ENCODE data around the gene PRDM5. TPM values are rescaled to one million over a fixed set of nuclear protein-coding genes. Genes with fewer than 3 reads are reported as not detected.

Gene PRDM5
- polyA plus RNA-seq, 1 donor from 2014 or later, result 1.6 TPM

DNA sequence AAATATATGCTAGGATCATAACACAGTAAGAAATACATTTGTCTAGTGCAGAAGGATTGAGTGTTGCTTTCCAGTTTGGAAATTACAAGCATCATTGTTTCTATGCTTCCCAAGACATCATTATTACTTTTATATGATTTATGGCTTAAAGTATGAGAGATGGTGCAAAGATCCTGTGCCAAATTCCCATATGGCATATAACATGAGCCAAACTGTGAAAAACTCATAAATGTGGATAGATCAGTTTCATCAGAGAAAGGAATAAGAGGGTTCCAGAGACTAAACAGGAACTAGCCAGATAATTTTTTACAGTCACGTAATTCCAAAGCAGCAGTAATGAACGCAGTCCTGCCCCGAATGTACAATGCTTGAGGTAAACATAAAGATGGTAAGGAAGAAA is 126.3 kb downstream of the PRDM5 start:
- H3F3A ChIP-seq (ENCODE audit: insufficient read depth, low read length, poor library complexity, severe bottlenecking), result no peaks in the 10 kb centered on the region
- no peaks in the 10 kb centered on the region for H3K9me3 ChIP-seq (ENCODE audit: low read length)
- TF ChIP-seq EP300 (conservative IDR thresholded peaks at IDR 0.05; ENCODE audit: poor library complexity, severe bottlenecking) (no peak), EZH2 (IDR thresholded peaks at IDR 0.05; ENCODE audit: borderline replicate concordance, insufficient read depth, low read length, poor library complexity, severe bottlenecking) (no peak), SMC3 (conservative IDR thresholded peaks at IDR 0.05; ENCODE audit: poor library complexity) (no peak), TAF1 (IDR thresholded peaks at IDR 0.05; ENCODE audit: low read depth) (no peak), POLR2AphosphoS5 (IDR thresholded peaks at IDR 0.05) (no peak), MXI1 (conservative IDR thresholded peaks at IDR 0.05; ENCODE audit: poor library complexity, severe bottlenecking) (no peak)
- no peaks in the 10 kb centered on the region for H3K9me2 ChIP-seq (ENCODE audit: insufficient read depth, low read length)
- H3K4me3 ChIP-seq (ENCODE audit: low read length), result no peak overlapping the region
- H3K27me3 ChIP-seq (ENCODE audit: insufficient read depth, low read depth, low read length), result no peaks in the 10 kb centered on the region
- H3K9ac ChIP-seq (ENCODE audit: low read length), result no peak overlapping the region
- no peaks in the 10 kb centered on the region for H3K79me2 ChIP-seq (replicated peaks; ENCODE audit: insufficient read depth, low read length)
- H3K4me2 ChIP-seq (ENCODE audit: low read length), result no peak overlapping the region
- no peak overlapping the region for H2AFZ ChIP-seq (ENCODE audit: low read depth, low read length)
- H3K36me3 ChIP-seq (ENCODE audit: insufficient read depth, low read length), result no peaks in the 10 kb centered on the region
- H3K27ac ChIP-seq (ENCODE audit: low read length), result no peak overlapping the region
- H4K20me1 ChIP-seq (ENCODE audit: insufficient read depth), result no peaks in the 10 kb centered on the region

- Histone ChIP-seq H2AFZ (ENCODE audit: low read depth, low read length) (no peak overlapping the region), H3K9me2 (ENCODE audit: insufficient read depth, low read length) (no peaks in the 10 kb centered on the region), H3K9ac (ENCODE audit: low read length) (no peak overlapping the region), H3K27ac (ENCODE audit: low read length) (no peak overlapping the region), H4K20me1 (ENCODE audit: insufficient read depth) (no peaks in the 10 kb centered on the region), H3K79me2 (replicated peaks; ENCODE audit: insufficient read depth, low read length) (no peaks in the 10 kb centered on the region), H3K4me3 (ENCODE audit: low read length) (no peak overlapping the region), H3K4me2 (ENCODE audit: low read length) (no peak overlapping the region), H3K27me3 (ENCODE audit: insufficient read depth, low read depth, low read length) (no peaks in the 10 kb centered on the region), H3F3A (ENCODE audit: insufficient read depth, low read length, poor library complexity, severe bottlenecking) (no peaks in the 10 kb centered on the region), H3K9me3 (ENCODE audit: low read length) (no peaks in the 10 kb centered on the region), H3K36me3 (ENCODE audit: insufficient read depth, low read length) (no peaks in the 10 kb centered on the region)
- TF ChIP-seq TAF1 (IDR thresholded peaks at IDR 0.05; ENCODE audit: low read depth) (no peak), EZH2 (IDR thresholded peaks at IDR 0.05; ENCODE audit: borderline replicate concordance, insufficient read depth, low read length, poor library complexity, severe bottlenecking) (no peak), EP300 (conservative IDR thresholded peaks at IDR 0.05; ENCODE audit: poor library complexity, severe bottlenecking) (no peak), MXI1 (conservative IDR thresholded peaks at IDR 0.05; ENCODE audit: poor library complexity, severe bottlenecking) (no peak), RAD21 (conservative IDR thresholded peaks at IDR 0.05) (no peak), SMC3 (conservative IDR thresholded peaks at IDR 0.05; ENCODE audit: poor library complexity) (no peak), POLR2AphosphoS5 (IDR thresholded peaks at IDR 0.05) (no peak)
- TF ChIP-seq, protein P1, sequence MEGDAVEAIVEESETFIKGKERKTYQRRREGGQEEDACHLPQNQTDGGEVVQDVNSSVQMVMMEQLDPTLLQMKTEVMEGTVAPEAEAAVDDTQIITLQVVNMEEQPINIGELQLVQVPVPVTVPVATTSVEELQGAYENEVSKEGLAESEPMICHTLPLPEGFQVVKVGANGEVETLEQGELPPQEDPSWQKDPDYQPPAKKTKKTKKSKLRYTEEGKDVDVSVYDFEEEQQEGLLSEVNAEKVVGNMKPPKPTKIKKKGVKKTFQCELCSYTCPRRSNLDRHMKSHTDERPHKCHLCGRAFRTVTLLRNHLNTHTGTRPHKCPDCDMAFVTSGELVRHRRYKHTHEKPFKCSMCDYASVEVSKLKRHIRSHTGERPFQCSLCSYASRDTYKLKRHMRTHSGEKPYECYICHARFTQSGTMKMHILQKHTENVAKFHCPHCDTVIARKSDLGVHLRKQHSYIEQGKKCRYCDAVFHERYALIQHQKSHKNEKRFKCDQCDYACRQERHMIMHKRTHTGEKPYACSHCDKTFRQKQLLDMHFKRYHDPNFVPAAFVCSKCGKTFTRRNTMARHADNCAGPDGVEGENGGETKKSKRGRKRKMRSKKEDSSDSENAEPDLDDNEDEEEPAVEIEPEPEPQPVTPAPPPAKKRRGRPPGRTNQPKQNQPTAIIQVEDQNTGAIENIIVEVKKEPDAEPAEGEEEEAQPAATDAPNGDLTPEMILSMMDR (IDR thresholded peaks at IDR 0.05; ENCODE audit: poor library complexity, severe bottlenecking), result no peak
- TF ChIP-seq, protein P2, sequence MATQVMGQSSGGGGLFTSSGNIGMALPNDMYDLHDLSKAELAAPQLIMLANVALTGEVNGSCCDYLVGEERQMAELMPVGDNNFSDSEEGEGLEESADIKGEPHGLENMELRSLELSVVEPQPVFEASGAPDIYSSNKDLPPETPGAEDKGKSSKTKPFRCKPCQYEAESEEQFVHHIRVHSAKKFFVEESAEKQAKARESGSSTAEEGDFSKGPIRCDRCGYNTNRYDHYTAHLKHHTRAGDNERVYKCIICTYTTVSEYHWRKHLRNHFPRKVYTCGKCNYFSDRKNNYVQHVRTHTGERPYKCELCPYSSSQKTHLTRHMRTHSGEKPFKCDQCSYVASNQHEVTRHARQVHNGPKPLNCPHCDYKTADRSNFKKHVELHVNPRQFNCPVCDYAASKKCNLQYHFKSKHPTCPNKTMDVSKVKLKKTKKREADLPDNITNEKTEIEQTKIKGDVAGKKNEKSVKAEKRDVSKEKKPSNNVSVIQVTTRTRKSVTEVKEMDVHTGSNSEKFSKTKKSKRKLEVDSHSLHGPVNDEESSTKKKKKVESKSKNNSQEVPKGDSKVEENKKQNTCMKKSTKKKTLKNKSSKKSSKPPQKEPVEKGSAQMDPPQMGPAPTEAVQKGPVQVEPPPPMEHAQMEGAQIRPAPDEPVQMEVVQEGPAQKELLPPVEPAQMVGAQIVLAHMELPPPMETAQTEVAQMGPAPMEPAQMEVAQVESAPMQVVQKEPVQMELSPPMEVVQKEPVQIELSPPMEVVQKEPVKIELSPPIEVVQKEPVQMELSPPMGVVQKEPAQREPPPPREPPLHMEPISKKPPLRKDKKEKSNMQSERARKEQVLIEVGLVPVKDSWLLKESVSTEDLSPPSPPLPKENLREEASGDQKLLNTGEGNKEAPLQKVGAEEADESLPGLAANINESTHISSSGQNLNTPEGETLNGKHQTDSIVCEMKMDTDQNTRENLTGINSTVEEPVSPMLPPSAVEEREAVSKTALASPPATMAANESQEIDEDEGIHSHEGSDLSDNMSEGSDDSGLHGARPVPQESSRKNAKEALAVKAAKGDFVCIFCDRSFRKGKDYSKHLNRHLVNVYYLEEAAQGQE (IDR thresholded peaks at IDR 0.05; ENCODE audit: borderline replicate concordance), result no peak
Measured at GRCh38 chr4:120785202-120785601, 137.3 kb downstream of the PRDM5 start.
